ENCODE results near the gene LMNTD1. TPM values are rescaled to one million over a fixed set of nuclear protein-coding genes. Genes with fewer than 3 reads are reported as not detected.

Gene LMNTD1
- total RNA-seq, 2 donors from 2014 or later, result not detected

DNA sequence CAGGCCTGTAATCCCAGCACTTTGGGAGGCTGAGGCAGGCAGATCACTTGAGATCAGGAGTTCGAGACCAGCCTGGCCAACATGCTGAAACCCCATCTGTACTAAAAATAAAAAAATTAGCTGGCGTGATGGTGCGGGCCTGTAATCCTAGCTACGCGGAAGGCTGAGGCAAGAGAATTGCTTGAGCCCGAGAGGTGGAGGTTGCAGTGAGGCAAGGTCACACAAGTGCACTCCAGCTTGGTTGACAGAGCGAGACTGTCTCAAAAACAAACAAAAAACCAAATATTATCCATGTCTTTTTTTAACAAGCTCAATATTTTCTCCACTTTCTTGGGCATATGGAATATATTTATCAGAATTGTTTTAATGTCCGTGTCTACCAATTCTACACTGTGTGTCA is 89.6 kb downstream of the LMNTD1 start:
- TF ChIP-seq, protein P1, sequence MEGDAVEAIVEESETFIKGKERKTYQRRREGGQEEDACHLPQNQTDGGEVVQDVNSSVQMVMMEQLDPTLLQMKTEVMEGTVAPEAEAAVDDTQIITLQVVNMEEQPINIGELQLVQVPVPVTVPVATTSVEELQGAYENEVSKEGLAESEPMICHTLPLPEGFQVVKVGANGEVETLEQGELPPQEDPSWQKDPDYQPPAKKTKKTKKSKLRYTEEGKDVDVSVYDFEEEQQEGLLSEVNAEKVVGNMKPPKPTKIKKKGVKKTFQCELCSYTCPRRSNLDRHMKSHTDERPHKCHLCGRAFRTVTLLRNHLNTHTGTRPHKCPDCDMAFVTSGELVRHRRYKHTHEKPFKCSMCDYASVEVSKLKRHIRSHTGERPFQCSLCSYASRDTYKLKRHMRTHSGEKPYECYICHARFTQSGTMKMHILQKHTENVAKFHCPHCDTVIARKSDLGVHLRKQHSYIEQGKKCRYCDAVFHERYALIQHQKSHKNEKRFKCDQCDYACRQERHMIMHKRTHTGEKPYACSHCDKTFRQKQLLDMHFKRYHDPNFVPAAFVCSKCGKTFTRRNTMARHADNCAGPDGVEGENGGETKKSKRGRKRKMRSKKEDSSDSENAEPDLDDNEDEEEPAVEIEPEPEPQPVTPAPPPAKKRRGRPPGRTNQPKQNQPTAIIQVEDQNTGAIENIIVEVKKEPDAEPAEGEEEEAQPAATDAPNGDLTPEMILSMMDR (IDR thresholded peaks at IDR 0.05), result no peak
- Histone ChIP-seq H3K9me3 (no peaks in the 10 kb centered on the region), H3K27ac (no peak overlapping the region), H3K27me3 (replicated peaks; ENCODE audit: insufficient read depth) (no peaks in the 10 kb centered on the region), H3K4me3 (no peak overlapping the region), H3K36me3 (no peaks in the 10 kb centered on the region), H3K4me1 (ENCODE audit: control insufficient read depth in 1 of 2, low read depth in 2 of 2) (no peaks in the 10 kb centered on the region)
- DNase-seq (ENCODE audit: low spot score) (no peak), ATAC-seq (ENCODE audit: insufficient number of reproducible peaks, low FRiP score, low read depth) (no peak)

DNA sequence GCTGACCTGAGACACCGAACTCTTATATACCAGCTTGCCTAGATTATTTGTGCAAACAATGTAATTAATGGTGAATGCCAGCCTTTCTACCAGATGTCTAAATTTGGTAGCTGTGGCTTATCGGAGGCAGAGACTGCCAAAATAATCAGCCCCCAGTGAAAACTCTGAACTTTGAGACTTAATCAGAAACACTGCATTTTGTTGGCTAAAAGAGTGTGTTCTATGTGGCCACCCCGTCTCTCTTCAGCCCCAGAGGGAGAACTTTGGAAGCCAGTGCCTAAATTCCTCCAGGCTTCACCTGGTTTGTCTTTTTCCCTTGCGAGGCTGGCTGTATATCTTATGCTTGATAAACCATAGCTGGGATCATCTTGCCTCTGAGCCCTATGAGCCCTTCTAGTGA is 90.1 kb downstream of the LMNTD1 start:
- H3K4me1 ChIP-seq (ENCODE audit: control insufficient read depth in 1 of 2, low read depth in 2 of 2), result no peaks in the 10 kb centered on the region
- H3K36me3 ChIP-seq, result no peaks in the 10 kb centered on the region
- H3K27me3 ChIP-seq (replicated peaks; ENCODE audit: insufficient read depth), result no peaks in the 10 kb centered on the region
- no peak overlapping the region for H3K4me3 ChIP-seq
- TF ChIP-seq, protein P1 (IDR thresholded peaks at IDR 0.05), result no peak
- ATAC-seq (ENCODE audit: insufficient number of reproducible peaks, low FRiP score, low read depth) (no peak), DNase-seq (ENCODE audit: low spot score) (no peak)
- H3K9me3 ChIP-seq, result no peaks in the 10 kb centered on the region
- no peak overlapping the region for H3K27ac ChIP-seq

DNA sequence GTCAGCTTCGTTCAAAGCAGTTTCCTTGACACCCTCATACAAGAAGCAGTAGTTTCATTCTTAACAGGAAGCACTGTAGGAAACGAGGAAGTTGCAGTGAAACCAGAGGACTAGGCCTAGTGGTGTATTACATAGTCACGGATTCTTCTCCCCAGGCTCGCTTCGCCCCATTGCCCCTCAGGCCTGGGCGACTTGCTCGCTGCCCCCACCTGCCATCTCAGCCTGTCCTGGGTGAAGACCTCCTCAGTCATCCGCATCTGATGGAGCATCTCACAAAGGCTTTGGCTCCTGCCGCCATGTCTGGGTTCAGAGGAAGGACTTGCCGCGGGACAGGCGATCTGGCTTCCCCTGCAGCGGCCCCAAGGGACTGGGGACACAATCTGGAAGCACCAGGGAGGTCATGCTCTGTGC is 93.5 kb downstream of the LMNTD1 start:
- DNase-seq (ENCODE audit: low spot score), result no peak
- H3K27me3 ChIP-seq (replicated peaks; ENCODE audit: insufficient read depth), result no peaks in the 10 kb centered on the region
- H3K4me3 ChIP-seq, result no peak overlapping the region
- TF ChIP-seq, protein P1 (IDR thresholded peaks at IDR 0.05), result no peak
- H3K4me1 ChIP-seq (ENCODE audit: control insufficient read depth in 1 of 2, low read depth in 2 of 2), result no peaks in the 10 kb centered on the region
- no peak overlapping the region for H3K27ac ChIP-seq
- H3K9me3 ChIP-seq, result no peaks in the 10 kb centered on the region
- H3K36me3 ChIP-seq, result no peaks in the 10 kb centered on the region
- ATAC-seq (ENCODE audit: insufficient number of reproducible peaks, low FRiP score, low read depth), result no peak

DNA sequence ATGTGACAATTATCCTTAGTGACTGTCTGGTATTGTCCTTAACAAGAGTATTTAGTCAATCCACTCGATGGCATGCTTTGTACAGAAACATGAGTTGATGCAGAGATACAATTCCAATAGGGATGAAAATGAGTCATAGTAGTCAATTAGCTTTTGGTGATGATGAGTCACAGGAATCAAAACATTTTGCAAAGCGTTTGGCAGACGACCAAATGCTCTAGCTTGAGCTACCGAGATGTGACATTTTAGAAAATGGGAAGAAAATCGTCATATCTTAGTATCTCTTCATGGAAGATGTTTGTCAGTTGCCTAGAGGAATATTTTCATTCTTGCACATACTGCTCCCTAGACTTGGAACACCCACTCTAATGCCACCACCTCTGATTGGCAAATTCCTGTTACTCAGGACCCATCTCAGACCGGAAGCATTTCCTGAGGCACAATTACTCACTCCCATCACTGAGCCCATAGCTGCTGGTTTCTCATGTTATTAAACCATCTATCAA is 95.0 kb downstream of the LMNTD1 start:
- no peak overlapping the region for H3K4me3 ChIP-seq
- H3K27ac ChIP-seq, result no peak overlapping the region
- H3K36me3 ChIP-seq, result no peaks in the 10 kb centered on the region
- ATAC-seq (ENCODE audit: insufficient number of reproducible peaks, low FRiP score, low read depth), result no peak
- no peak for DNase-seq (ENCODE audit: low spot score)
- H3K9me3 ChIP-seq, result no peaks in the 10 kb centered on the region
- H3K27me3 ChIP-seq (replicated peaks; ENCODE audit: insufficient read depth), result no peaks in the 10 kb centered on the region
- no peaks in the 10 kb centered on the region for H3K4me1 ChIP-seq (ENCODE audit: control insufficient read depth in 1 of 2, low read depth in 2 of 2)
- TF ChIP-seq, protein P1 (IDR thresholded peaks at IDR 0.05), result no peak

DNA sequence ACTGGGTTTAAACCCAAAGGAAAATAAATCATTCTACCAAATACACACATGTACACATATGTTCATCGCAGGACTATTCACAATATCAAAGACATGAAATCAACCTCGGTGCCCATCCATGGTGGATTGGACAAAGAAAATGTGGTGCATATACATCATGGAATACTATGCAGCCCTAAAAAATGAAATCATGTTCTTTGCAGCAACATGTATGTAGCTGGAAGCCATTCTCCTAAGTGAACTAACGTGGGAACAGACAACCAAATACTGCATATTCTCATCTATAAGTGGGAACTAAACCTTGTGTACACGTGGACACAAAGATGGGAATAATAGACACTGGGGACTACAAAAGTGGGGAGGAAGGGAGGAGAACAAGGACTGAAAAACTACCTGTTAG is 96.6 kb downstream of the LMNTD1 start:
- H3K9me3 ChIP-seq, result no peaks in the 10 kb centered on the region
- TF ChIP-seq, protein P1 (IDR thresholded peaks at IDR 0.05), result no peak
- ATAC-seq (ENCODE audit: insufficient number of reproducible peaks, low FRiP score, low read depth) (no peak), DNase-seq (ENCODE audit: low spot score) (no peak)
- no peaks in the 10 kb centered on the region for H3K36me3 ChIP-seq
- H3K27ac ChIP-seq, result no peak overlapping the region
- H3K27me3 ChIP-seq (replicated peaks; ENCODE audit: insufficient read depth), result no peaks in the 10 kb centered on the region
- no peaks in the 10 kb centered on the region for H3K4me1 ChIP-seq (ENCODE audit: control insufficient read depth in 1 of 2, low read depth in 2 of 2)
- no peak overlapping the region for H3K4me3 ChIP-seq

All from thoracic aorta (tissue), 2 donors.